Measurements from ENCODE around the gene MDC1. TPM values are rescaled to one million over a fixed set of nuclear protein-coding genes. Genes with fewer than 3 reads are reported as not detected.
"Not testable (repeated sequence)": the region's sequence is repeated elsewhere in the genome, so short reads cannot be mapped to it uniquely, and the experiment has no call there.

The MDC1 gene
- total RNA-seq, 1 experiment from 2014 or later: 75.8 TPM

DNA sequence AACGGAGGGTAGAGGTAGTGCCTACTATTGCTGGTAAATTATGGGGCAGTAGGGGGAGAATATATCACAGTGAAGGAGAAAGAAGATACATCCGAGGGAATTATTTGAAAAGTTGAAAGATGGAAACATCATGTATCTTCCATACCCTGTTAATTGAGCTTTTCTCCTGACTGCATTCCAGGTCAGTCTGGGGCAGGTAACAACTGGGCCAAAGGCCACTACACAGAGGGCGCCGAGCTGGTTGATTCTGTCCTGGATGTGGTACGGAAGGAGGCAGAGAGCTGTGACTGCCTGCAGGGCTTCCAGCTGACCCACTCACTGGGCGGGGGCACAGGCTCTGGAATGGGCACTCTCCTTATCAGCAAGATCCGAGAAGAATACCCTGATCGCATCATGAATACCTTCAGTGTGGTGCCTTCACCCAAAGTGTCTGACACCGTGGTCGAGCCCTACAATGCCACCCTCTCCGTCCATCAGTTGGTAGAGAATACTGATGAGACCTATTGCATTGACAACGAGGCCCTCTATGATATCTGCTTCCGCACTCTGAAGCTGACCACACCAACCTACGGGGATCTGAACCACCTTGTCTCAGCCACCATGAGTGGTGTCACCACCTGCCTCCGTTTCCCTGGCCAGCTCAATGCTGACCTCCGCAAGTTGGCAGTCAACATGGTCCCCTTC lies 6.2 kb upstream of the MDC1 start:
- not testable (repeated sequence) for H3K27me3 ChIP-seq (ENCODE audit: insufficient read depth, low read length); H3K9me2 ChIP-seq (ENCODE audit: insufficient read depth); H2AFZ ChIP-seq (ENCODE audit: low read depth, low read length, poor library complexity, severe bottlenecking); BruUV-seq (replicated peaks); ATAC-seq; DNase-seq (ENCODE audit: low read depth, low spot score); H3K9me3 ChIP-seq (ENCODE audit: control insufficient read depth in 1 of 2, insufficient read depth in 1 of 2, low read depth in 1 of 2, low read length in 2 of 2)
- POLR2A ChIA-PET: interaction anchor here (1.5 to 3.7 kb wide), 2 partner anchors 44 to 108 kb away, joined by 5 to 17 read pairs; no protein-coding TSS in a partner anchor
- peaks cover 63% of the 10 kb centered on the region for H3K79me2 ChIP-seq (ENCODE audit: insufficient read depth, low read length)
- peak overlapping the region; percentile 100 for H3K9ac ChIP-seq (ENCODE audit: low read length)
- CTCF ChIA-PET: interaction anchor here (1.0 to 5.7 kb wide), 5 partner anchors 8 to 51 kb away, joined by 3 to 45 read pairs (median 6); partner anchors contain the start of gene DHX16
- peaks cover 21% of the 10 kb centered on the region; the same call in 1 of the 2 replicates for H4K20me1 ChIP-seq (ENCODE audit: insufficient read depth)
- H3K4me1 ChIP-seq (ENCODE audit: control insufficient read depth in 1 of 2, insufficient read depth in 2 of 2, low read length in 2 of 2): peaks cover 7 to 61% of the 10 kb centered on the region in 2 experiments
- RAD21 ChIA-PET (ENCODE audit: low non-redundant PET in 1 of 2, low total read pairs in 2 of 2, uncharacterized antibody in 2 of 2, unreplicated experiment in 2 of 2): interaction anchor here in 1 of 2 experiments (1.0 kb wide), 1 partner anchor 44 kb away, joined by 4 read pairs; no protein-coding TSS in a partner anchor
- intact Hi-C loops (cut with micrococcal nuclease): loop anchor here (2.0 kb wide), 1 partner anchor 240 kb away; no protein-coding TSS in a partner anchor
- peak overlapping the region; percentile 96; the same call in 1 of the 2 replicates for H3K4me2 ChIP-seq (ENCODE audit: low read length)
- peaks cover 27 to 44% of the 10 kb centered on the region in 2 experiments for H3K36me3 ChIP-seq (ENCODE audit: control insufficient read depth in 1 of 2, insufficient read depth in 2 of 2, low read length in 2 of 2)
- peak overlapping the region in 1 of 2 experiments; percentile 19; a peak in 1 of 4 replicates for H3K4me3 ChIP-seq (replicated peaks in 1 of 2; ENCODE audit: low read depth in 1 of 2, low read length in 2 of 2)
- peak overlapping the region; percentile 89; the same call in 1 of the 2 replicates for H3K27ac ChIP-seq (ENCODE audit: low read depth, low read length)

DNA sequence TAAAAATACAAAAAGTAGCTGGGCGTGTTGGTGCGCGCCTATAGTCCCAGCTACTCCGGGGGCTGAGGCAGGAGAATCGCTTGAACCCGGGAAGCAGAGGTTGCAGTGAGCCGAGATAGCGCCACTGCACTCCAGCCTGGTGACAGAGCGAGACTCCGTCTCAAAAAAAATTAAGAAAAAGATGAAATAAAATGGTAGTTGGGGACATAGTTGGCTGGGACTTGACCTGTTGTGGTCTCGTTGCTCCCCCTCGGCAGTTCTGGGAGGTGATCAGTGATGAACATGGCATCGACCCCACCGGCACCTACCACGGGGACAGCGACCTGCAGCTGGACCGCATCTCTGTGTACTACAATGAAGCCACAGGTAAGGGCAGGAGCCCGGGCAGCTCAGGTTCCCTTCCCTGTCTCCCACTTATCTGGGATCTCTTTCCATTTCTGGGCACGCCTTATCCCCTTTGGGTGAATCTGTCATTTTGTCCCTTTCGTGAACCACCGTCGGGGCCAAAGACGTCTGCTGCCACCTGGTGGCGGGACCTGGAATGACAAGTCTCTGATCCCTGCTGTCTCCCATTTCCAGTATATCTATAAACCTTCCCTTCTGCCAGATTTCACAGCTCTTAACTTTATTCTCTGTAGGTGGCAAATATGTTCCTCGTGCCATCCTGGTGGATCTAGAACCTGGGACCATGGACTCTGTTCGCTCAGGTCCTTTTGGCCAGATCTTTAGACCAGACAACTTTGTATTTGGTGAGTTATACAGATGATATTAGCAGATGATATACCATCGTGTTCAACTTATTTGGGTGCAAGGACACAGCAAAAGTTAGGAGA lies 5.4 kb upstream of the MDC1 start:
- Histone ChIP-seq H3K9ac (ENCODE audit: low read length) (peak overlapping the region; percentile 100), H2AFZ (ENCODE audit: low read depth, low read length, poor library complexity, severe bottlenecking) (no peak overlapping the region), H3K4me1 (ENCODE audit: control insufficient read depth in 1 of 2, insufficient read depth in 2 of 2, low read length in 2 of 2) (peaks cover 7 to 63% of the 10 kb centered on the region in 2 experiments), H3K9me2 (ENCODE audit: insufficient read depth) (no peaks in the 10 kb centered on the region), H3K79me2 (ENCODE audit: insufficient read depth, low read length) (peaks cover 63% of the 10 kb centered on the region), H3K4me2 (ENCODE audit: low read length) (peak overlapping the region; percentile 96), H3K9me3 (ENCODE audit: control insufficient read depth in 1 of 2, insufficient read depth in 1 of 2, low read depth in 1 of 2, low read length in 2 of 2) (no peaks in the 10 kb centered on the region), H3K27me3 (ENCODE audit: insufficient read depth, low read length) (no peaks in the 10 kb centered on the region), H3K36me3 (ENCODE audit: control insufficient read depth in 1 of 2, insufficient read depth in 2 of 2, low read length in 2 of 2) (peaks cover 27 to 44% of the 10 kb centered on the region in 2 experiments), H3K27ac (ENCODE audit: low read depth, low read length) (peak overlapping the region; percentile 89), H4K20me1 (ENCODE audit: insufficient read depth) (peaks cover 21% of the 10 kb centered on the region; the same call in 1 of the 2 replicates), H3K4me3 (replicated peaks in 1 of 2; ENCODE audit: low read depth in 1 of 2, low read length in 2 of 2) (peak overlapping the region; percentile 93 to 95)
- POLR2A ChIA-PET: interaction anchor here (1.1 to 3.7 kb wide), 5 partner anchors 42 to 107 kb away, joined by 3 to 17 read pairs (median 4); no protein-coding TSS in a partner anchor
- DNase-seq (ENCODE audit: low read depth, low spot score): peak; percentile 62
- TF ChIP-seq POLR2AphosphoS5 (IDR thresholded peaks at IDR 0.05; ENCODE audit: low read depth, low read length) (peak; percentile 47; the same call in 1 of the 2 replicates), RAD21 (IDR thresholded peaks at IDR 0.05; ENCODE audit: low read depth) (no peak), FOSL1 (IDR thresholded peaks at IDR 0.05; ENCODE audit: low read depth) (no peak)
- TF ChIP-seq, protein P1, sequence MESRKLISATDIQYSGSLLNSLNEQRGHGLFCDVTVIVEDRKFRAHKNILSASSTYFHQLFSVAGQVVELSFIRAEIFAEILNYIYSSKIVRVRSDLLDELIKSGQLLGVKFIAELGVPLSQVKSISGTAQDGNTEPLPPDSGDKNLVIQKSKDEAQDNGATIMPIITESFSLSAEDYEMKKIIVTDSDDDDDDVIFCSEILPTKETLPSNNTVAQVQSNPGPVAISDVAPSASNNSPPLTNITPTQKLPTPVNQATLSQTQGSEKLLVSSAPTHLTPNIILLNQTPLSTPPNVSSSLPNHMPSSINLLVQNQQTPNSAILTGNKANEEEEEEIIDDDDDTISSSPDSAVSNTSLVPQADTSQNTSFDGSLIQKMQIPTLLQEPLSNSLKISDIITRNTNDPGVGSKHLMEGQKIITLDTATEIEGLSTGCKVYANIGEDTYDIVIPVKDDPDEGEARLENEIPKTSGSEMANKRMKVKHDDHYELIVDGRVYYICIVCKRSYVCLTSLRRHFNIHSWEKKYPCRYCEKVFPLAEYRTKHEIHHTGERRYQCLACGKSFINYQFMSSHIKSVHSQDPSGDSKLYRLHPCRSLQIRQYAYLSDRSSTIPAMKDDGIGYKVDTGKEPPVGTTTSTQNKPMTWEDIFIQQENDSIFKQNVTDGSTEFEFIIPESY (IDR thresholded peaks at IDR 0.05; ENCODE audit: extremely low read depth, insufficient replicate concordance, low read length): no peak
- TF ChIP-seq, protein P2, sequence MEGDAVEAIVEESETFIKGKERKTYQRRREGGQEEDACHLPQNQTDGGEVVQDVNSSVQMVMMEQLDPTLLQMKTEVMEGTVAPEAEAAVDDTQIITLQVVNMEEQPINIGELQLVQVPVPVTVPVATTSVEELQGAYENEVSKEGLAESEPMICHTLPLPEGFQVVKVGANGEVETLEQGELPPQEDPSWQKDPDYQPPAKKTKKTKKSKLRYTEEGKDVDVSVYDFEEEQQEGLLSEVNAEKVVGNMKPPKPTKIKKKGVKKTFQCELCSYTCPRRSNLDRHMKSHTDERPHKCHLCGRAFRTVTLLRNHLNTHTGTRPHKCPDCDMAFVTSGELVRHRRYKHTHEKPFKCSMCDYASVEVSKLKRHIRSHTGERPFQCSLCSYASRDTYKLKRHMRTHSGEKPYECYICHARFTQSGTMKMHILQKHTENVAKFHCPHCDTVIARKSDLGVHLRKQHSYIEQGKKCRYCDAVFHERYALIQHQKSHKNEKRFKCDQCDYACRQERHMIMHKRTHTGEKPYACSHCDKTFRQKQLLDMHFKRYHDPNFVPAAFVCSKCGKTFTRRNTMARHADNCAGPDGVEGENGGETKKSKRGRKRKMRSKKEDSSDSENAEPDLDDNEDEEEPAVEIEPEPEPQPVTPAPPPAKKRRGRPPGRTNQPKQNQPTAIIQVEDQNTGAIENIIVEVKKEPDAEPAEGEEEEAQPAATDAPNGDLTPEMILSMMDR (IDR thresholded peaks at IDR 0.05 in 2 of 3, conservative IDR thresholded peaks at IDR 0.05 in 1 of 3; ENCODE audit: borderline replicate concordance in 1 of 3, insufficient read depth in 1 of 3, low read depth in 2 of 3, low read length in 2 of 3): peak in 2 of 3 experiments; percentile 91 to 94; a peak in 4 of 6 replicates
- CTCF ChIA-PET: interaction anchor here (0.9 to 5.7 kb wide), 6 partner anchors 8 to 232 kb away, joined by 3 to 45 read pairs (median 4); partner anchors contain the start of gene DHX16
- RAD21 ChIA-PET (ENCODE audit: low non-redundant PET in 1 of 2, low total read pairs in 2 of 2, uncharacterized antibody in 2 of 2, unreplicated experiment in 2 of 2): interaction anchor here in 1 of 2 experiments (1.0 kb wide), 1 partner anchor 43 kb away, joined by 4 read pairs; no protein-coding TSS in a partner anchor
- no TSS peak for BruUV-seq (replicated peaks)
- no peak for ATAC-seq
- intact Hi-C loops (cut with micrococcal nuclease): loop anchor here (1.0 to 2.0 kb wide), 2 partner anchors 43 to 240 kb away; no protein-coding TSS in a partner anchor
